H1 (cell line): Measurements from ENCODE around the gene FKRP.

ENCODE experiments used
- EZH2 ChIP-seq: fragments of 200-600 bp; sonication (generic); IDR thresholded peaks from 2 replicates; pipeline ENCODE4 v1.7.1; 2012; ENCODE audit warnings: low read depth, mild to moderate bottlenecking, moderate library complexity, low read length, inconsistent platforms; ENCODE audit not compliant: severe bottlenecking
- POLR2A ChIP-seq, 2 experiments: IDR thresholded peaks; 1 replicate in 1 of 2; 2 replicates in 1 of 2; pipeline ENCODE4 v1.6.1; 2011; ENCODE audit warnings: low read depth in 2 of 2, low read length in 2 of 2, mild to moderate bottlenecking in 2 of 2; ENCODE audit errors: control extremely low read depth in 1 of 2
- TCF12 ChIP-seq: IDR thresholded peaks from 2 replicates; pipeline ENCODE4 v1.6.1; 2011; ENCODE audit warnings: low read depth, mild to moderate bottlenecking, low read length

DNA sequence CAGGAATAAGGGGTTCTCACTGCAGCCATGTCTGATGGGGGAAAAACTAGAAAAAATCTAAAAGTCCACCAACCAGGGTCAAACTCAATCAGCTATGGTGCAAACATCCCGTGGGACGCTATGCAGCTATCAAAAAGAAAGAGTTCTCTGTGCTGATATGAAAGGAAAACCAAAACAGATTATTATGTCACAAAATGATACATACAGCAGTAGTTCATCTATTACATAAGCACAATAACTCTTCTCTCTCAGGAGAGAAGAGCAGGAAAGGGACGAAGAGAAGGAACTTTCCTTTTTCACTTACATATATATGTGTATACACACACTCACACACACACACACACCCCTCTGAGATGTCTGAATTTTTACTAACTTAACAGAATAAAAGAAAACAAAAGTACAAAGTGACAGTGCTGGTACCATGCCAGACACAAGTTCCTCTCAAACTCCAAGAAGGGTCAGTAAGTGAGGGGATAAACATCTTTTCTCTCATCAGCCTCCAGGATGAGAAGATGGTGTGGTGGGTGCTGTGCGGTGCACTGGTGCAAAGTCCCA is 2.9 kb upstream of the FKRP start:
- TF ChIP-seq POLR2A (IDR thresholded peaks at IDR 0.05; ENCODE audit: control extremely low read depth in 1 of 2, low read depth in 2 of 2, low read length in 2 of 2) (no peak), EZH2 (no peak), TCF12 (no peak)
